Duodenal mucosa (tissue), 2 donors: ENCODE data around the gene HPDL.
"Not testable (repeated sequence)": the region's sequence is repeated elsewhere in the genome, so short reads cannot be mapped to it uniquely, and the experiment has no call there.

Experiments used
- H3K27ac ChIP-seq: one replicate; pipeline ENCODE4 v1.7.0; 2013; ENCODE audit warnings: low read depth, low read length
- H3K27me3 ChIP-seq, 2 donors: one replicate each; pipeline ENCODE4 v1.7.0; 2013; ENCODE audit warnings: low read length in 2 of 2, control low read depth in 1 of 2; ENCODE audit not compliant: insufficient read depth in 2 of 2, control insufficient read depth in 1 of 2
- H3K36me3 ChIP-seq, 2 donors: one replicate each; pipeline ENCODE4 v1.7.0; 2013; ENCODE audit warnings: low read length in 2 of 2, control low read depth in 1 of 2; ENCODE audit not compliant: insufficient read depth in 2 of 2, control insufficient read depth in 1 of 2
- H3K4me1 ChIP-seq, 2 donors: one replicate each; pipeline ENCODE4 v1.7.0; 2013; ENCODE audit warnings: low read length in 2 of 2, control low read depth in 1 of 2; ENCODE audit not compliant: insufficient read depth in 2 of 2, control insufficient read depth in 1 of 2
- H3K4me3 ChIP-seq, 2 donors: one replicate each; pipeline ENCODE4 v1.7.0; 2013; ENCODE audit warnings: low read length in 2 of 2, low read depth in 1 of 2
- H3K9ac ChIP-seq, 2 donors: one replicate each; pipeline ENCODE4 v1.7.0; 2013; ENCODE audit warnings: low read length in 2 of 2, low read depth in 1 of 2
- H3K9me3 ChIP-seq, 2 donors: one replicate each; pipeline ENCODE4 v1.7.0; 2013; ENCODE audit warnings: low read length in 2 of 2, control low read depth in 1 of 2; ENCODE audit not compliant: control insufficient read depth in 1 of 2

The HPDL gene

GRCh38 chr1:45351508-45351907, 24.8 kb downstream of the HPDL start:
- no peak overlapping the region for H3K4me3 ChIP-seq
- H3K9ac ChIP-seq = no peak overlapping the region
- H3K9me3 ChIP-seq = no peaks in the 10 kb centered on the region
- peaks cover 11 to 24% of the 10 kb centered on the region in 2 donors for H3K36me3 ChIP-seq
- H3K4me1 ChIP-seq = peaks cover 0 to 3% of the 10 kb centered on the region in 2 donors
- no peaks in the 10 kb centered on the region for H3K27me3 ChIP-seq
- no peak overlapping the region for H3K27ac ChIP-seq

- peaks cover 0 to 3% of the 10 kb centered on the region in 2 donors for H3K4me1 ChIP-seq
- H3K27me3 ChIP-seq = no peaks in the 10 kb centered on the region
- H3K4me3 ChIP-seq = no peak overlapping the region
- no peak overlapping the region for H3K9ac ChIP-seq
- no peaks in the 10 kb centered on the region for H3K9me3 ChIP-seq
- peaks cover 8 to 22% of the 10 kb centered on the region in 2 donors for H3K36me3 ChIP-seq
- H3K27ac ChIP-seq = no peak overlapping the region
These were observed 27.0 kb downstream of the HPDL start for GRCh38 chr1:45353685-45354084.

DNA sequence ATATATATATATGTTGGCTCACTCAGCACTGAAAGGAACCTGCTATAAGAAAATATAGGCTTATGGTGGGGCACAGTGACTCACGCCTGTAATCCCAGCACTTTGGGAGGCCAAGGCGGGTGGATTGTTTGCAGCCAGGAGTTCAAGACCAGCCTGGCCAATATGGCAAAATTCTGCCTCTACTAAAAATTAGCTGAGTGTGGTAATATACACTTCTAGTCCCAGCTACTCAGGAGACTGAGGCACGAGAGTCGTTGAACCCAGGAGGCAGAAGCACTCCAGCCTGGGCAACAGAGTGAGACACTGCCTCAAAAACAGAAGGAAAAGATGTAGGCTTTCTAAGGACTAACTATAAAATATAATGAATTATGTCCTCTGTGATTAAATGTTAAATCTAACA, 28.1 kb downstream of the HPDL start:
- H3K36me3 ChIP-seq = peaks cover 4 to 22% of the 10 kb centered on the region in 2 donors
- no peaks in the 10 kb centered on the region for H3K9me3 ChIP-seq
- H3K27ac ChIP-seq = no peak overlapping the region
- no peak overlapping the region for H3K4me3 ChIP-seq
- H3K9ac ChIP-seq = no peak overlapping the region
- H3K27me3 ChIP-seq = no peaks in the 10 kb centered on the region
- peaks cover 0 to under 1% of the 10 kb centered on the region in 2 donors for H3K4me1 ChIP-seq

GRCh38 chr1:45355683-45356082, 29.0 kb downstream of the HPDL start:
- H3K27ac ChIP-seq = no peak overlapping the region
- no peak overlapping the region for H3K9ac ChIP-seq
- H3K4me1 ChIP-seq = peaks cover 8 to 9% of the 10 kb centered on the region in 2 donors
- H3K36me3 ChIP-seq = peaks cover 4 to 22% of the 10 kb centered on the region in 2 donors
- no peaks in the 10 kb centered on the region for H3K9me3 ChIP-seq
- no peaks in the 10 kb centered on the region for H3K27me3 ChIP-seq
- H3K4me3 ChIP-seq = no peak overlapping the region

DNA sequence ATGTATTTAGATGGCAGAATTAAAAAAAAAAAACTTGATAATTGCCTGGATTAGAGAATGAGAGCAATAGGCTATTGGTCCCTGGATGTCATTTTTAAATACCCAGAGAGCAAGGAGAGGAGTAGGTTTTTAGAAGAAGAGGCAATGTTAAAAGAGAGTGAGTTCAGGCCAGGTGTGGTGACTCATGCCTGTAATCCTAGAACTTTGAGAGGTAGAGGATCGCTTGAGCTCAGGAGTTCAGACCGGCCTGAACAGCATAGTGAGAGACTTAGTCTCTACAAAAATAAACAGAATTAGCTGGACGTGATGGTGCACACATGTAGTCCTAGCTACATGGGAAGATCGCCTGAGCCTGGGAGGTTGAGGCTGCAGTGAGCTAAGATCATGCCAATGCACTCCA, 29.5 kb downstream of the HPDL start:
- Histone ChIP-seq H3K4me3 (no peak overlapping the region), H3K27me3 (no peaks in the 10 kb centered on the region), H3K9ac (no peak overlapping the region), H3K9me3 (no peaks in the 10 kb centered on the region), H3K36me3 (peaks cover 4 to 22% of the 10 kb centered on the region in 2 donors), H3K27ac (no peak overlapping the region), H3K4me1 (peaks cover 9 to 10% of the 10 kb centered on the region in 2 donors)

DNA sequence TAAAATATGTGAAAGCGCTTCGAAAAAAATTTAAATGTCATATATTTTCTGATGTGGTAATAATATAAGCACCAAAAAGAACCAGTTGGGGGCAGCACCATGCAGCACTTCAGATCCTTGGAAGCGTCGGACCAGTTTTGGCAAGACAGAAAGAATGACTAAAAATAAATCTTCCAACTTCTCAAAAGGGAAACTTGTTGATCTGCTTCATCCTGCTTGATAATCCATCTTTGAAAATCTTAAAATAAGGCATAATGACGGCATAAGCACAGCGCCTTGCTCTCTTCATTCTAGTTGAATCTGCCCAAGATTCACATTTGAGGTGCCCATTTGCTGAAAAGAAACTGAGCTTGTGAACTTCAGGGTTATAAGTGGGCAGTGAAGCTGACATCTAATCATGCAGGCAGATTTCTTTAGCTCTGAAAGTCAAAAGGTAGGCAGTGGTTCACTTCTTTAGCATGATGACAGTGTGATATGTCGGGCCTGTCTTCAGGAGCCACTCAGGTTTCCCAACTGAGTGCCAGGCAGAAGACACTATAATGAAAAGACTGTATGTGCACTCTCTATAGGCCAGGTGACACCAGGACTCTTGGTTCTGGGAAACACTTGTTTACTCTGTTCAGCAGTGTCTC, 33.3 kb downstream of the HPDL start:
- no peaks in the 10 kb centered on the region for H3K36me3 ChIP-seq
- no peak overlapping the region for H3K27ac ChIP-seq
- no peak overlapping the region for H3K9ac ChIP-seq
- H3K4me1 ChIP-seq = peaks cover 9 to 10% of the 10 kb centered on the region in 2 donors
- H3K27me3 ChIP-seq = no peaks in the 10 kb centered on the region
- peak overlapping the region in 1 of 2 donors; percentile 5 for H3K4me3 ChIP-seq
- no peaks in the 10 kb centered on the region for H3K9me3 ChIP-seq

GRCh38 chr1:45360981-45361380, 34.3 kb downstream of the HPDL start:
- not testable (repeated sequence) for H3K4me1 ChIP-seq, H3K27ac ChIP-seq, H3K27me3 ChIP-seq, H3K9me3 ChIP-seq, H3K36me3 ChIP-seq, H3K9ac ChIP-seq
- peak overlapping the region in 1 of 2 donors; percentile 25 for H3K4me3 ChIP-seq

GRCh38 chr1:45364294-45364693, 37.6 kb downstream of the HPDL start:
- no peak overlapping the region for H3K9ac ChIP-seq
- no peak overlapping the region for H3K4me3 ChIP-seq
- H3K4me1 ChIP-seq = peaks cover 9 to 10% of the 10 kb centered on the region in 2 donors
- H3K36me3 ChIP-seq = no peaks in the 10 kb centered on the region
- no peak overlapping the region for H3K27ac ChIP-seq
- H3K27me3 ChIP-seq = no peaks in the 10 kb centered on the region
- H3K9me3 ChIP-seq = no peaks in the 10 kb centered on the region

DNA sequence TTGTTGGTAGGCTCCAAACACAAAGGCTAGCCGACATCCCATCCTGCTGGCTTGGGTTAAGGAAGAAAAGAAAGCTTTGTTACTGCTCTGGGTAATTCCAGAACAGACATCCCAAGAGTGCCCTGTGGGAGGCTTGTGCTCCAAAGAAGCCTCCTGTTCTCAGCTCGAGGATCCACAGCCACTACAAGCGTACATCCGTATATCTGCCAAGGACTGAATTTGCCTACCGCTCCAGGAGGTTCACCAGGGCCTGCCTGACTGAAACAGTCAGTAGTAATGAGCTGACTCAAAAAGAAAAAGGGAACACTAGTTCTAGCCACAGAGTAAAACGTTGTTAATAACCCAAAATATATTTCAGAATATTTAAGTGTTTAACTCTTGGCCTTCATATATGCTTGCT, 38.4 kb downstream of the HPDL start:
- H3K9me3 ChIP-seq = no peaks in the 10 kb centered on the region

GRCh38 chr1:45370575-45370974, 43.9 kb downstream of the HPDL start:
- Histone ChIP-seq H3K36me3 (no peaks in the 10 kb centered on the region), H3K27me3 (no peaks in the 10 kb centered on the region), H3K9me3 (no peaks in the 10 kb centered on the region), H3K4me3 (no peak overlapping the region), H3K4me1 (peaks cover 4 to 15% of the 10 kb centered on the region in 2 donors), H3K9ac (no peak overlapping the region), H3K27ac (no peak overlapping the region)

More for the DNA sequence above, 38.4 kb downstream of the HPDL start:
- Histone ChIP-seq H3K9ac (no peak overlapping the region), H3K4me1 (peaks cover 7 to 8% of the 10 kb centered on the region in 2 donors), H3K27ac (no peak overlapping the region), H3K27me3 (no peaks in the 10 kb centered on the region), H3K4me3 (no peak overlapping the region), H3K36me3 (no peaks in the 10 kb centered on the region)
